ENCODE results near the gene CMIP. TPM values are rescaled to one million over a fixed set of nuclear protein-coding genes. Genes with fewer than 3 reads are reported as not detected.

Gene CMIP
- total RNA-seq, 1 donor from 2014 or later, result 46.6 TPM

- H3K27me3 Mint-ChIP-seq, result no peaks in the 10 kb centered on the region
- DNase-seq (ENCODE audit: extremely low spot score, unreplicated experiment), result no peak
- H3K36me3 Mint-ChIP-seq, result no peaks in the 10 kb centered on the region
- H3K27ac Mint-ChIP-seq, result peak overlapping the region; percentile 58
- H3K4me1 Mint-ChIP-seq (ENCODE audit: unreplicated experiment), result peaks cover 50% of the 10 kb centered on the region
- H3K4me3 Mint-ChIP-seq, result no peak overlapping the region
- no peaks in the 10 kb centered on the region for H3K9me3 Mint-ChIP-seq
- no peak for TF ChIP-seq CTCF (conservative IDR thresholded peaks at IDR 0.05)
Measured at GRCh38 chr16:81492965-81493754, 48.6 kb downstream of the CMIP start.

- Mint-ChIP-seq H3K27ac (peak overlapping the region; percentile 58), H3K36me3 (peaks cover 6% of the 10 kb centered on the region), H3K27me3 (no peaks in the 10 kb centered on the region), H3K4me1 (ENCODE audit: unreplicated experiment) (peaks cover 49% of the 10 kb centered on the region), H3K9me3 (no peaks in the 10 kb centered on the region), H3K4me3 (no peak overlapping the region)
- no peak for DNase-seq (ENCODE audit: extremely low spot score, unreplicated experiment)
- no peak for TF ChIP-seq CTCF (conservative IDR thresholded peaks at IDR 0.05)
Measured at GRCh38 chr16:81493755-81494433, 49.3 kb downstream of the CMIP start.

DNA sequence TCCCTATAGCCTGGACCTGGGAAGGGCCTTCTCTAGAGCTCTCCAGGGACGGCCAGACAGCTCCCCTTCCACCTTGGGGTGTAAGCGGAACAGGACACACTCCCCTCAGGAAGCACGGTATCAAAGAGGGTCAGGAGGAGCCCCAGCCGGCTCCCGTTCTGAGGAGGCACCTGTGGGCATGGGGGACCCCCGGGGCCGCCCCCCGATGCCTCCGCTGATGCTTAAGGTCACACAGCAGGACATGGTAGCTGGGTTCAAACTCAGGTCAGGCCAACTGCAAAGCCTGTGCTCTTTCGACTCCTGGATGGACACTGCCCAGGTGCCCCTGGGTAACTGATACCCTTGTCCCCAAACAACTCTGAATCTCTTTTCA lies 49.8 kb downstream of the CMIP start:
- no peak for TF ChIP-seq CTCF (conservative IDR thresholded peaks at IDR 0.05)
- Mint-ChIP-seq H3K27me3 (no peaks in the 10 kb centered on the region), H3K9me3 (no peaks in the 10 kb centered on the region), H3K27ac (no peak overlapping the region), H3K36me3 (peaks cover 9% of the 10 kb centered on the region), H3K4me1 (ENCODE audit: unreplicated experiment) (peaks cover 51% of the 10 kb centered on the region), H3K4me3 (no peak overlapping the region)
- no peak for DNase-seq (ENCODE audit: extremely low spot score, unreplicated experiment)

DNA sequence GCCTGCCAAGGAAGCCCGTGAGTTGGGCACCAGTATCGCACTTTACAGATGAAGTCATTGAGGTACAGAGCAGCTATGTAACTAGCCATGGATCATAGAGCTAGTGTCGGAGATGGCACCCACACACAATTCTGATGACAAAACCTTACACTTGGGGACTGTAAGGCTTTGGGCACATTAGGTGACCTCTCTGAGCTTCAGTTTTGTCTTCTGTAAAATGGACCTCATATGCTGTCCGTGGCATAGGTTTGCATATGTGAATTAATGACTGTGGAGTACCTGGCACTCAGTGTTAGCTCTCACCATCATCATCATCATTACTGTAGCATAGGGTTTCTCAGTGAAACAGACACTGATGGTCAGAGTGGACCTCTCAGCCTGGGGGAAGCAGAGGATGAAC lies 50.3 kb downstream of the CMIP start:
- Mint-ChIP-seq H3K36me3 (peaks cover 9% of the 10 kb centered on the region), H3K4me1 (ENCODE audit: unreplicated experiment) (peaks cover 49% of the 10 kb centered on the region), H3K4me3 (no peak overlapping the region), H3K27ac (no peak overlapping the region), H3K27me3 (no peaks in the 10 kb centered on the region), H3K9me3 (no peaks in the 10 kb centered on the region)
- DNase-seq (ENCODE audit: extremely low spot score, unreplicated experiment), result no peak
- TF ChIP-seq CTCF (conservative IDR thresholded peaks at IDR 0.05), result no peak

GRCh38 chr16:81495321-81496234 lies 51.0 kb downstream of the CMIP start:
- H3K27me3 Mint-ChIP-seq, result no peaks in the 10 kb centered on the region
- DNase-seq (ENCODE audit: extremely low spot score, unreplicated experiment), result no peak
- no peak for TF ChIP-seq CTCF (conservative IDR thresholded peaks at IDR 0.05)
- H3K9me3 Mint-ChIP-seq, result no peaks in the 10 kb centered on the region
- no peak overlapping the region for H3K4me3 Mint-ChIP-seq
- H3K27ac Mint-ChIP-seq, result no peak overlapping the region
- H3K36me3 Mint-ChIP-seq, result peaks cover 9% of the 10 kb centered on the region
- peaks cover 46% of the 10 kb centered on the region for H3K4me1 Mint-ChIP-seq (ENCODE audit: unreplicated experiment)
